ENCODE measurements around the gene MARS1.
A peak's percentile ranks its signal among the peaks of the same experiment; 100 is the strongest.

Gene MARS1

GRCh38 chr12:57545809-57546437 lies 58.1 kb downstream of the MARS1 start:
- peaks cover 35 to 38% (median 36%) of the 10 kb centered on the region in 11 experiments for H3K27me3 ChIP-seq
- H4K20me1 ChIP-seq = peaks cover 0 to 30% (median 9%) of the 10 kb centered on the region in 11 experiments; a peak in 11 of 22 replicates
- H3K4me2 ChIP-seq = peak overlapping the region; percentile 78 to 98 (median 95)
- H3K9ac ChIP-seq = peak overlapping the region; percentile 88 to 98 (median 95)
- no peaks in the 10 kb centered on the region for H3K9me3 ChIP-seq (replicated peaks in 1 of 11)
- H3K36me3 ChIP-seq = peaks cover 10 to 31% (median 19%) of the 10 kb centered on the region in 11 experiments; a peak in 21 of 22 replicates
- TF ChIP-seq Cebpa-rat (IDR thresholded peaks at IDR 0.05) = no peak
- peaks cover 35 to 52% (median 45%) of the 10 kb centered on the region in 10 experiments for H3K4me1 ChIP-seq
- peak overlapping the region; percentile 79 to 99 (median 94) for H3K4me3 ChIP-seq
- H3K27ac ChIP-seq = peak overlapping the region; percentile 75 to 96 (median 89); a peak in 21 of 22 replicates

- Histone ChIP-seq H3K36me3 (peaks cover 5 to 24% (median 11%) of the 10 kb centered on the region in 11 experiments; a peak in 21 of 22 replicates), H3K4me3 (peak within 1 kb of the TSS; percentile 79 to 99 (median 94)), H3K27ac (peak within 1 kb of the TSS; percentile 75 to 96 (median 89)), H4K20me1 (peaks cover 0 to 23% (median 7%) of the 10 kb centered on the region in 11 experiments; a peak in 9 of 22 replicates), H3K9ac (peak within 1 kb of the TSS; percentile 88 to 98 (median 95)), H3K9me3 (replicated peaks in 1 of 11) (no peaks in the 10 kb centered on the region), H3K27me3 (peaks cover 43 to 46% (median 44%) of the 10 kb centered on the region in 11 experiments), H3K4me2 (peak within 1 kb of the TSS; percentile 78 to 98 (median 95)), H3K4me1 (peaks cover 35 to 46% (median 45%) of the 10 kb centered on the region in 10 experiments)
- TF ChIP-seq Cebpa-rat (IDR thresholded peaks at IDR 0.05) = no peak
Measured at GRCh38 chr12:57546438-57547287, 58.8 kb downstream of the MARS1 start, which contains the start of gene DCTN2. TSS of gene DCTN2 (minus strand) at chr12:57547192. CDS start at chr12:57547063, 129 bp downstream.

- H3K9me3 ChIP-seq (replicated peaks in 1 of 11) = no peaks in the 10 kb centered on the region
- H3K27ac ChIP-seq = peak overlapping the region in 5 of 11 experiments; percentile 86 to 96 (median 94); a peak in 9 of 22 replicates
- peak overlapping the region; percentile 19 to 98 (median 78); a peak in 21 of 22 replicates for H3K4me2 ChIP-seq
- H3K27me3 ChIP-seq = peaks cover 43 to 52% (median 47%) of the 10 kb centered on the region in 11 experiments
- peaks cover 35 to 46% (median 44%) of the 10 kb centered on the region in 10 experiments for H3K4me1 ChIP-seq
- H3K9ac ChIP-seq = peak overlapping the region; percentile 88 to 98 (median 95); a peak in 21 of 22 replicates
- no peak for TF ChIP-seq Cebpa-rat (IDR thresholded peaks at IDR 0.05)
- peak overlapping the region; percentile 79 to 99 (median 94) for H3K4me3 ChIP-seq
- H4K20me1 ChIP-seq = peaks cover 0 to 19% (median 7%) of the 10 kb centered on the region in 11 experiments; a peak in 9 of 22 replicates
- peaks cover 0 to 16% (median 3%) of the 10 kb centered on the region in 11 experiments; a peak in 12 of 22 replicates for H3K36me3 ChIP-seq
Measured at GRCh38 chr12:57547288-57548012, 59.6 kb downstream of the MARS1 start.

GRCh38 chr12:57548013-57548315 lies 60.1 kb downstream of the MARS1 start:
- H3K4me1 ChIP-seq = peaks cover 37 to 46% (median 40%) of the 10 kb centered on the region in 10 experiments
- peaks cover 43 to 57% (median 47%) of the 10 kb centered on the region in 11 experiments for H3K27me3 ChIP-seq
- H3K4me2 ChIP-seq = no peak overlapping the region
- no peaks in the 10 kb centered on the region for H3K9me3 ChIP-seq (replicated peaks in 1 of 11)
- peaks cover 0 to 18% (median 7%) of the 10 kb centered on the region in 11 experiments; a peak in 9 of 22 replicates for H4K20me1 ChIP-seq
- H3K36me3 ChIP-seq = peaks cover 0 to 12% (median 0%) of the 10 kb centered on the region in 11 experiments; a peak in 4 of 22 replicates
- no peak overlapping the region for H3K4me3 ChIP-seq
- no peak overlapping the region for H3K27ac ChIP-seq
- no peak for TF ChIP-seq Cebpa-rat (IDR thresholded peaks at IDR 0.05)
- no peak overlapping the region for H3K9ac ChIP-seq

- Histone ChIP-seq H3K9me3 (replicated peaks in 1 of 11) (no peaks in the 10 kb centered on the region), H3K27me3 (peaks cover 43 to 57% (median 47%) of the 10 kb centered on the region in 11 experiments), H3K4me3 (no peak overlapping the region), H3K4me1 (peaks cover 34 to 46% (median 40%) of the 10 kb centered on the region in 10 experiments), H3K27ac (no peak overlapping the region), H3K4me2 (no peak overlapping the region), H3K36me3 (peaks cover 0 to 12% (median 0%) of the 10 kb centered on the region in 11 experiments; a peak in 4 of 22 replicates), H4K20me1 (peaks cover 0 to 16% (median 7%) of the 10 kb centered on the region in 11 experiments; a peak in 9 of 22 replicates), H3K9ac (no peak overlapping the region)
- TF ChIP-seq Cebpa-rat (IDR thresholded peaks at IDR 0.05) = no peak
Measured at GRCh38 chr12:57548488-57548887, 60.6 kb downstream of the MARS1 start.

- peaks cover 0 to 12% (median 0%) of the 10 kb centered on the region in 11 experiments; a peak in 6 of 22 replicates for H4K20me1 ChIP-seq
- H3K4me3 ChIP-seq = no peak overlapping the region
- no peak overlapping the region for H3K27ac ChIP-seq
- H3K36me3 ChIP-seq = peaks cover 0 to 12% (median 0%) of the 10 kb centered on the region in 11 experiments; a peak in 4 of 22 replicates
- TF ChIP-seq Cebpa-rat (IDR thresholded peaks at IDR 0.05) = no peak
- H3K4me2 ChIP-seq = no peak overlapping the region
- peaks cover 25 to 43% (median 39%) of the 10 kb centered on the region in 10 experiments for H3K4me1 ChIP-seq
- H3K9ac ChIP-seq = no peak overlapping the region
- peaks cover 43 to 57% (median 47%) of the 10 kb centered on the region in 11 experiments for H3K27me3 ChIP-seq
- no peaks in the 10 kb centered on the region for H3K9me3 ChIP-seq (replicated peaks in 1 of 11)
Measured at GRCh38 chr12:57549203-57549908, 61.5 kb downstream of the MARS1 start.

- peaks cover 0 to 7% (median 0%) of the 10 kb centered on the region in 11 experiments; a peak in 3 of 22 replicates for H3K36me3 ChIP-seq
- peaks cover 0 to 7% (median 0%) of the 10 kb centered on the region in 11 experiments; a peak in 5 of 22 replicates for H4K20me1 ChIP-seq
- no peak within 1 kb of the TSS for H3K9ac ChIP-seq
- H3K4me2 ChIP-seq = no peak within 1 kb of the TSS; a peak in 1 of 22 replicates
- H3K27ac ChIP-seq = no peak within 1 kb of the TSS
- no peaks in the 10 kb centered on the region for H3K9me3 ChIP-seq (replicated peaks in 1 of 11)
- peaks cover 18 to 36% (median 32%) of the 10 kb centered on the region in 10 experiments for H3K4me1 ChIP-seq
- no peak within 1 kb of the TSS for H3K4me3 ChIP-seq
- TF ChIP-seq Cebpa-rat (IDR thresholded peaks at IDR 0.05) = no peak
- H3K27me3 ChIP-seq = peaks cover 43 to 57% (median 47%) of the 10 kb centered on the region in 11 experiments
Measured at GRCh38 chr12:57549909-57550640, 62.2 kb downstream of the MARS1 start, which contains the start of gene KIF5A. TSS of gene KIF5A (plus strand) at chr12:57550044. CDS start at chr12:57550272, 228 bp downstream.
